NCI-H1694 (cell line): ENCODE measurements around the gene MYEOV.

Experiments
- DNase-seq: peaks from one replicate; lab custom pipeline; 2025; lab: John Stamatoyannopoulos, UW

Gene MYEOV

GRCh38 chr11:69293819-69294505 is at the start of gene MYEOV:
MYEOV (plus strand) TSS chr11:69294155; CDS start chr11:69295355, 1,200 bp downstream.
- no peak for DNase-seq

GRCh38 chr11:69244266-69244665 is 49.7 kb upstream of the MYEOV start:
- DNase-seq: no peak

- DNase-seq: no peak
These were observed 48.9 kb upstream of the MYEOV start for GRCh38 chr11:69245041-69245440.

- no peak for DNase-seq
These were observed 48.2 kb upstream of the MYEOV start for GRCh38 chr11:69245491-69246345.

- no peak for DNase-seq
These were observed 44.4 kb upstream of the MYEOV start for GRCh38 chr11:69249311-69250185.

- DNase-seq: no peak
These were observed 43.5 kb upstream of the MYEOV start for GRCh38 chr11:69250186-69251056.

- DNase-seq: no peak
These were observed 42.9 kb upstream of the MYEOV start for GRCh38 chr11:69251057-69251393.

- DNase-seq: no peak
These were observed 42.1 kb upstream of the MYEOV start for GRCh38 chr11:69251639-69252489.

- no peak for DNase-seq
These were observed 41.5 kb upstream of the MYEOV start for GRCh38 chr11:69252490-69252837.

GRCh38 chr11:69253028-69253427 is 40.9 kb upstream of the MYEOV start:
- no peak for DNase-seq

- no peak for DNase-seq
These were observed 36.8 kb upstream of the MYEOV start for GRCh38 chr11:69257134-69257533.

GRCh38 chr11:69257838-69258658 is 35.9 kb upstream of the MYEOV start:
- no peak for DNase-seq

- DNase-seq: no peak
These were observed 34.9 kb upstream of the MYEOV start for GRCh38 chr11:69259096-69259495.

GRCh38 chr11:69260622-69261021 is 33.3 kb upstream of the MYEOV start:
- DNase-seq: no peak

- DNase-seq: no peak
These were observed 32.8 kb upstream of the MYEOV start for GRCh38 chr11:69261116-69261515.

- DNase-seq: no peak
These were observed 30.8 kb upstream of the MYEOV start for GRCh38 chr11:69262918-69263735.

GRCh38 chr11:69263736-69264052 is 30.3 kb upstream of the MYEOV start:
- no peak for DNase-seq

- DNase-seq: no peak
These were observed 29.5 kb upstream of the MYEOV start for GRCh38 chr11:69264486-69264885.

GRCh38 chr11:69265210-69265609 is 28.7 kb upstream of the MYEOV start:
- no peak for DNase-seq
